NCI-H446 treated with DMSO at 0.1 percent for 48 hours (cell line): ENCODE results near the gene MSI2.
"Not testable (repeated sequence)": the region's sequence is repeated elsewhere in the genome, so short reads cannot be mapped to it uniquely, and the experiment has no call there.

Experiments used
- DNase-seq: peaks from one replicate; lab custom pipeline; 2025; lab: John Stamatoyannopoulos, UW

Gene MSI2

GRCh38 chr17:57484826-57485565 lies 228.7 kb downstream of the MSI2 start:
- no peak for DNase-seq

DNA sequence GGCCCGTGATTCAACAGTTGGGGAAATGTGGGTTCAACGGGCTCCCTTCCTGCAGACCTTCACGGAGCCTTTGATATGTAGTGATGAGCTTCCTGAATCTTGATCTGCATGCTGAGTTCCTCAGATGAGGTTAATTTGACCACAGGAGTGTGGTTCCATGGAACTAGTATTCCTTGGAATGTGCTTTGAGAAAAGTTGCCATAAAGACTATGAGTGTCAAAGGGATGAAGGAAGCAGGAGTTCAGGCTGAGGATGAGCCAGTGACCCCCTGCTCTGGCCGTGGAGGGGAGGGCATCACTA lies 229.2 kb downstream of the MSI2 start:
- no peak for DNase-seq

DNA sequence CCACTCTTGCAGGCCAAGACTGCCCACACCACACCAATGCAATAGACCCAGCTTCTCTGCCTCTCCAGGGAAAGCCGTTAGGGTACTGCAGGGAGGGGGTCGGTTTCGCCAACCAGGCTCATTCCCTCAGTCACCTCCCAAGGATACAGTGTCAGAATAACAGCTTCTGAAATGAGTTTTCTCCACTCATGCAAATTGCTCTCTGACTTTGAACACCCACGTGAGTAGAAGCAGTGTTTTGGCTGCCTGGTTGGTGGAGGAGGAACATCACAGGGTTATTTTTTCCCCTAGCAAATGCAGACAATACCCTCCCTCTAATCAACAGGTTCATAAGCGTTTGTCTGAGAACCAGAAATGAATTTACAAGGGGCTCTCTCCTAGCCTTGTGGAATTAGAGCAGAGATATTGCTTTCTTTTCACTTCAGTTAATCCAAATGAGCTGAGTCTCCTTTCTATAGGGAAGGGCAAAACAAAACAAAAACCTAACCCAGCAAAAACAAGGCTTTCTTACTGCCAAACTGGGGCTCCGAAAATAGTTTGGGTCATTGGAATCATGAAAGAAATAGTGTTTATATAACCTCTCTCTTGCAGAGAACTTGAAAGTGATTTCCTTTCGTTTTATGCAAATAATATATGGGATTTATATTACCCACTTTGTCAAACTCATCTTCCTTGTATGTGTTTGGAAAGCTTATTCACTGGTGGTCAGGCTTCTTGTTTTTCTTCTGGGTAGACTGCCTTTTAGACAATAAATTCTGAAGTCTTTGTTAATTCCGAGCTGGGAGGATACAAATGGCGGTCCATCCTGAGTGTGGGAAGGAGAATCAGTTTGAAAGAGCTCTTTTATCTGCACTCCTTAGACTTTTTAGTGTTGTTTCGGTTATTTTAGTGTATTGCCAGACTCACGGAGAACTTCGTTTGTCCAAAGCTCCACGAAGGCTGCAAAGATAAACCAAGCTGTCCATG lies 229.9 kb downstream of the MSI2 start:
- no peak for DNase-seq

GRCh38 chr17:57486882-57487301 lies 230.6 kb downstream of the MSI2 start:
- no peak for DNase-seq

GRCh38 chr17:57487573-57487972 lies 231.2 kb downstream of the MSI2 start:
- no peak for DNase-seq

DNA sequence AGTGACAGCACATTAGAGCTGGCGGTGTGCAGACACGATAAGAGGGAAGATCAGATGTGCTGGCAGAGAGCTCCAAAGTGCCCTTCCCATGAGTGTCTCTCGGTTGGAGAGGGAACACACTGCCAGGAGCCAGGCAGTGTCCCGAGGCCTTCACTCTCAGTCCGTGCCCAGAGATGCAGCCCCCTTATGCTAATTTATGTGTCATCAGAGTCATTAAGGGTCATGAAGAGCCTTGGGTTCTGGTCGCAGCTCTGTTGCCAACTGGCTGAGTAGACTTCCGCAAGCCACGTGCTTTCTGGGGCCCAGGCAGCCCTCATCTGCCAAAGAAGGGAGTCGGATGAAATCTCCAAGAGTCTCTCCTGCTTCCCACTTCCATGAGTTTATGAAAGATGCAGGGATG lies 232.5 kb downstream of the MSI2 start:
- DNase-seq: peak; percentile 86

GRCh38 chr17:57489321-57489720 lies 233.0 kb downstream of the MSI2 start:
- DNase-seq: no peak

DNA sequence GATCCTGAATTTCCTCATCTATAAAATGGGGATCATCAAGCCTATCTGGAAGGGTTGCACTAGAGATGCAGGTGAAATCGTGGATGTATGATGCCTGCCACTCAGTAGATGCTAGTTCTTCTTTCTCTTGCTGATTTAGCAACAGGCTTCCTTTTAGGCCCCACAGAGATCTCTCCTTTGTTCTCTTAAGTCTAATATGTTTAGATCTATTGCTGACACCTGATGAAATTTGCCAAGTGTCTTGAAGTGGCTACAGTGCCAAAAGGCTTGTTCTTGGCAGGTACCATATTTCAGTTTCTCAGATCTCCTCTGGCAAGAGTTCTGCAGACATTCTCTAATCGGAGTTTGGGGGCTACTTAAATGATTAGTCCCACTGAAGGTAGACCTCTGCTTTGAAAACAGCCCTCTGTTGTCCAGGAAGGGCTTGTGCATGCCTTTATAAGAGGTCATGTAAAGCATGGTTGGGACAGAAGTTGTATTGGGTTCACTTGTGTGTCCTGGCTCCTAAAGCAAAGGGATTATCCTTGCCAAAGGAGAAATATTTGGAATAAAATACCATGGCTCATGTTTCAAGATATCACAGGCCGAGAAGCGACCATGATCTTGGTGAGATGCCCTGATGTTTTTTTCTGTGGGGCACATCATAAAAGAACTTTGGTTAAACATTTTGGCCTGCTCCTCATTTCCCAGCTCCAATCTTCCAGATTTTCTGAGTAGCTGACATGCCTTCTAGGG lies 234.0 kb downstream of the MSI2 start:
- DNase-seq: no peak

- no peak for DNase-seq
Measured at GRCh38 chr17:57490890-57491289, 234.6 kb downstream of the MSI2 start.

DNA sequence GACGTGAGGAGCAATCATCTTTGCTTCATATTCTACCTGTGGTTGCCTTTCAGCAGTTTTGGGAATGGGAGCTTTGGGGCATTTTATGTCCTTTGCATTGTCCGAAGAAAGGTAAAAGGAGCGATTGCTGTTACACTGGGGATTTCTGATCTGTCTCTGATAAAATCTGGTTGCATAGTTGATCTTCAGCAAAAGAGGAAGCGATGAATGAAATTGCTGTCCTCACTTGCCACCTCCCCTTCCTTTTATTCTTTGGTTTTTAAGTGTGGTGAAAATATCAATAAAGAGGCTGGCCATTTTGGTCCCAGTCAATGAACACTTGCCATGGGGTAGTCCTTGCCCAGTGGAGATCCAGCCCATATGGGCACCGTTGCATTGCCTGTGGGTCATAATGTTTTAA lies 236.8 kb downstream of the MSI2 start:
- DNase-seq: no peak

DNA sequence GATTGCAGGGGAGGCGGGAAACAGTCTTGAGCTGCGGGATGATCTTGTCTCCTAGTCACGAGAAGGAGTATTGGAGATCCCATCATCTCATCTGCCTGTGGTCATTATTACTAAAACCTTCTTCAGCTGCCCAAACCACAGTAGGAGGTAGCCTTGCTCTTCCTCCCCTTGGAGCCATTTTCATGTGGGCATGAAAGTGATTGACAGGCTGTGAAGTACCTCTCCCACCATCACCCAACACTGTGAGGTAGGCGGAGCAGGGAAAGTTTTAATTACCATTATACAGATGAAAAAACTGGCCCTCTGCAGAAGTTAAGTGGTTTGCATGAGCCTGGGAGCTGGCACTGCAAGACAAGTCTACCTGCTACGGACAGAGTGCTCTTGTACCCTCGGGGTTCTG lies 237.3 kb downstream of the MSI2 start:
- DNase-seq: no peak

DNA sequence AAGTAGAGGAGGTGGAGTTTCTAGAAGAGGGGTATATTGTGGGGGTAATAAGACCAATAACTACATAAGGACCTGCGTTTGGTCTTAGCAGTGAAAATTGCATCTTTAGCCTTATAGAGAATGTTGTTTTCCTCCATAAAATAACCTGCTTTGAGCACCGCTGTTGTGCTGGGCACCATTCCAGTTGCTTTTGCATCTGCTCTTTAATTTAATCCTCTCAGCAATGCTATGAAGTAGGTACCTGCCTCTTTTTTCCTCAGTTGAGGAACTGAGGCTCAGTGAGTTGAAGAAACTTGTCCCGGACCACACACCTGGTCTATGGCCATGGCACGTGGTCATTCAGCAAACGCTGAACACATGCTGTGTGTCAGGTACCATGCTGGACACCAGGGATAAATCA lies 238.1 kb downstream of the MSI2 start:
- no peak for DNase-seq

DNA sequence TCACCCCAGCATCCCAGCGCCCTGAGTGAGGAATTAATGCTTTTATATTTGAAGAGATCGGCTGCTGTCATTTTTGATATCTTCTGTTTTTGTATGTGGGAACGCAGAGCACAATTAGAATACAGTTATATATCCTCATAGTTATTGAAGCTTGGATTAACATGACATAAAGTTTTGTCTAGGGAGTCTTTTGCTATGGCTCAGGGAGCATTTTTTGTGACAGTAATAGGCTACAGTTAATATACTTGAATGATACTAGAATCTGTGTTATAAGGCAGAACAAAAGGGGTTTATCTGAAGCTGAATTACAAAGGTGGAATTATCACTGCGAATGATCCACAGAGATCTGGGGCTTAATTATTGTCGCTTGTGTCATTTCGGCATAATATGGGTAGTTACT lies 239.4 kb downstream of the MSI2 start:
- no peak for DNase-seq

DNA sequence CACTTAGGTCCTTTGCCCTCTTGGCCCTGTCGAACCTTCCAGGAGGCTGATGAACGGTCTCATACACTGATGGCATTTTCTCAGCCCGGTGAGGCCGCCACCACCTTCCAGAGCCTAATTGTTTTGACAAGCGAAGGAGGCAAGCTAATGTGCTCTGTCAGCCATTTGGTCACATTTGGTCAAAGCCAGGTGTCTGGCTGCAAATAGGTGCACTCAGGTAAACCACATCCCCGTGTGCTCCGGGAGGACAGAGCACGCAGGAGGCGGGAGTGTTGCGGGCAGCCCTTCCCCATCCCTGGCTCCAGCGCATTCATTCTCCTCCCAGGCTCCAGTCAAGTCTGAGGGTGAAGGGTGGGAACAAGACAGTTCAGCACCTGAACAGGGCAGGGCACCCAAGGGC lies 240.1 kb downstream of the MSI2 start:
- no peak for DNase-seq

GRCh38 chr17:57498443-57498842 lies 242.1 kb downstream of the MSI2 start:
- no peak for DNase-seq

GRCh38 chr17:57499221-57499620 lies 242.9 kb downstream of the MSI2 start:
- DNase-seq: not testable (repeated sequence)

DNA sequence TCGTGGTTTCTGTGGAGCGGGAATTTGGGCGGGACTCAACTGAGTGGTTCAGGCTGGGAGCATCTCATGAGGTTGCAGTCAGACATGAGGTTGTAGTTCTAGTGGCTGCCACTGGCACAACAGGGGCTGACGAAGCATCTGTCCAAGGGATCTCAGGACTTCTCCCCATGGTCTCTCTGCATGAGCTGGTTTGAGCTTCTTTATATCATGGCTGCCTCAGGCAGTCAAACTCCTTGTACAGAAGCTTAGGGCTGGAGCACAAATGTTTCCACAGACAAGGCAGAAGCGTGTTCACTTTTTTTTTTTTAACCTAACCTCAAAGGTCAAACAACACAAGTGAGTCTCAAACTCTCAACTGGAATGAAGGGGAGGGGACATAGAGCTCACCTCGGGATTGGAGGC lies 243.3 kb downstream of the MSI2 start:
- no peak for DNase-seq

DNA sequence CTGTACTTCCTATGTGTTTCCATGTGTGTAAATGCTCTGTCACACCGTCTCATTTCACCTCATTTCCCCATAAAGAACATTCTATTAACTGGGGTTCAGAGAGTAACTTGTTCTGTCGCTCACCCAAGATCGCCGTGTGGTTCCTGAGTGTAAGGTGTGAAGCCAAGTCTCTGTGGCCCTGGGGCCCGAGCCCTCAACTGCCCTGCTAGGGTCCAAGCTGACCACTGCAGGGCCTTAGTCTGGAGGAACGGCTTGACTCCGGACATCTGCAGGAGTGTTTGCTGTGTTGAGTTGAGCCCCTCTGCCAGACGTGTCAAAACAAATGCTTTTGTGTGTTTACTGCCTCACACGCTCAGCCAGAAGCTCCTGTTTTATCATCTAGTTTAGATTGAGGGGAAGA lies 244.7 kb downstream of the MSI2 start:
- DNase-seq: no peak

- no peak for DNase-seq
Measured at GRCh38 chr17:57502022-57502421, 245.7 kb downstream of the MSI2 start.

DNA sequence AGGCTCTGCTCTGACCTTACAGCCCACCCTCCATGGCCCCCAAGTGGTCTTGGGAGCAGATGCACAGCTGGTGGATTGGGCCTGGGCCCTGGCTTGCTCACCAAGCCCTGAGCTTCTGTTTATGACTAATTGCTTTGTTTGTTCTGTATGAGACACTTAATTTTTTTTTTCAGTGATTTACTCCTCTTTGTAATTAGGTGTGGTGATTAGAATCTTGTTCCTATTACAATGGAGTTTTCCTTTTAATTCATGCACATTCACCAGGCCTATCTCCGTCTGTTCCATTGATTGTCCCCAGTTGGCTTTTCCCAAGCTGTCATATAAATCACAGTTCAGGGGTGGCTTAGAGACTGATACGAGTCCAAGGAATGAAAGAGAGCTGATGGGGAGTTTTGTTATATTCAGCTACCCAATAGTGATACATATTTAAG lies 246.5 kb downstream of the MSI2 start:
- no peak for DNase-seq

DNA sequence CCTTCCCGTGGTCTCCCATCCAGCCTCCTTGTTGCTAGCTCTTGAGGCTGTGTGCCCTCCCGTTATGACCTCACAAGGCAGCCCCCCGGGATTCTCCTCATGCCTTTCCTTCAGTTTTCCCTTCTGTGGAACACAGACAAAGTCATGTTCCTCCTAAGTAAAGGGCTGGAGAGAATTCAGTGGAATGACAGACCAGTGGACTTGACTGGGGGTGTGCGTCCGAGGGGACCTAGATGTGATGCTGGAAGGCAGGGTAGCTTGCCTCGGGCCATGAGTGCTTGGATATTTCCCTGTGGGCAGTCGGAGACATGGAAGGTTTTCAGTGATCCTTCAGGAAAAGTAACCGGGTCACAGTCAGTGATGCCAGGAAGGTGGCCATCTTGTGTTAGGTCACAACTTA lies 247.9 kb downstream of the MSI2 start:
- no peak for DNase-seq

DNA sequence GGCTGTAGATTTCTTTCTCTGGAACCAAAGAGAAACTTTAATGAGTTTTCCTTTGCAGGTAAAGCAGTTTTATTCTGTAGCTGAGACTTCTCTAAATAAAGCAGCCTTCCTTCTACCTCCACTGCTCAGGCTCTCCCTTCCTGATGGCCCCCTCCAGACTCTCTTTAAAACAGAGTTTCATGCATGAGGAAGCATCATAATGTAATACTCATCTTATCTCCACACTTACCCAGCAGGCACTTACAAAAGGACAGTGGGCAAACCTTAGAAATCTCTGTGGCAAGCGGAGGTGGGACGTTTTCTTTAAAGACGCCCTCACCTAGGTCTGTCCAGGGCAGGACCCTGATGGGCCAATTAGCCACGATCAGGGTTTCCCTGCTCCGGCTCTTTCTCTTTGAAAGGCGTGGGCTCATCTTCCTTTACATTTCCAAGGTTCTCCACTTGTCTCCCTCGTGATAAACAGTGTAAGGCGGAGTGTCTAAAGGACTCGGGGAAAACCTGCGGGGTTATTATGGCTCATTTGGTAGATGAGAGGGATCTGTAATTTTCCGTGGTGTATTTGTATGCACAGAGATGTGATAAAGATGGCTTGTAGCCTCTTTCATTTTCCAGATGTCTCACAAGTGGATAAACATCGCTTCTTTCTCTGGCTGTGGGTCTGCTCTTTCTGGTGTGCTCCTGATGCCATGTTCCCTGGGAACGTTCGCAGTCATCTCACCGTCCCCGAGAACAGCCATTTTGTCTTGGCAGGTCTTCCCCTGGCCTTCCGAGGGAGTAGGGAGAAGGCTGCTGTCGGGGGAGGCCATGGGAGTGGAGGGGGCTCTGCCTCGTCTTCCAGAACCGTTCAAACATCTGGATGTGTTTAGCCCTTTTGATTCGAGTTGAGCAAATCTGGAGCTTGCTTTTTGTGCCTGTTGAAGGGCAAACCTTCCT lies 249.8 kb downstream of the MSI2 start:
- no peak for DNase-seq
